HG03378 (cell line): ENCODE measurements around the gene TMEM174.
"Not testable (repeated sequence)": the region's sequence is repeated elsewhere in the genome, so short reads cannot be mapped to it uniquely, and the experiment has no call there.

Source experiments
- ATAC-seq: cut with Tn5 transposase; IDR thresholded peaks from one replicate; pipeline ENCODE4 v1.9.1; 2021; ENCODE audit warnings: mild to moderate bottlenecking, moderate library complexity; ENCODE audit not compliant: unreplicated experiment

TMEM174 gene

GRCh38 chr5:73218552-73219171 lies 45.7 kb downstream of the TMEM174 start:
- no peak for ATAC-seq

- not testable (repeated sequence) for ATAC-seq
Observed at GRCh38 chr5:73219336-73219735, 46.3 kb downstream of the TMEM174 start.

DNA sequence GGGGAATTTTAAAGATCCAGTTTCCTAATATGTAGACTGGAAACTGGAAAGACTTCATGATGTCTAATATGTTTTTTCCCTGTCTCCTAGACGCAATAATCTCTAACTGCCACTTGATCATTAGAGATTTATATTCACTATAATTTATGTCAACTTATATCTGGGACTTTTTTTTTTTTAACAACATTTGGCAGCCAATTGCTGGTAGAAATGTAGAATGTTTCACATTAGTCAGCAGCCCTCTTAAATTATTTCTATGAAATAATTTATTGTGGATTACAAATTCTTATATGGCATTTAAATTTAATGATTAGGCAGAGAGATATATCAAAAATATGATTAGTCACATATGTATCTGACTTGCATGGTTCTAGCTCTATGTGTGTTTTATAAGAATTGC lies 48.2 kb downstream of the TMEM174 start:
- ATAC-seq, result no peak

DNA sequence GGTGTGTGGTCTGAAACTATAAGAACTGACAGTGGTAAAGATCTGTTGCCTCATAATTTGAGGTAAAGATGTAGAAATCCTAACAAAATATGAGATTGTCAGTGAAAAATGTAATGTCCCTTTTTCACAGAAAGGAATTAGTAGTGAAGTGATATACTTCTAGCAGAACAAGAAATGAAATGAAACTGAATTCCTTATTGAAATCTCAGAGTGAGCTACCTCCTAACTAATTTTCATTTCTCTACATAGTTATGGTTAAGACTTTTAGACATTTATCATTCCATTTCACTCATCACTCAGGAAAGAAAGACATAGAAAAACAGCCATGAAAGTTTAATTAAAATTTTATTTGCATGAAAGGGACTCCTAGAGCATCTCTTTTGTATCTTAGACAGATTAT lies 48.7 kb downstream of the TMEM174 start:
- ATAC-seq, result no peak

DNA sequence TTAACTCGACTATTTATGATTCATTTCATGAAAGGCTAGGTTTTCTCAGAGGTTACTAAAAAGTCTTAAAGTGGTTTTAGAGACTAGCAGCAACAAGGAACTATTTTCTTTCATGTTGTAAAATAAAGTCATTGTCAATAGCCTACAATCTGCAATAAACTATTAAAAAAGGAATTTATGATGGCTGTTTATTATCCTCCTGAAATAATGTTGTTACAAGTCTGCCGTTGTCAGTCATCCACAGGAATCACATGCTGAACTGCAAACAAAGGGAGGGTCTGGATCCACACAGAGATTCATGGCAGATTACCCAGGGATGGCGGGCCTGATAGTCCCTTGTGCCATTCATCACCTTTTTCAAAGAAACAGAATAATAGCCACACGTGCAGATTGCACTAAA lies 49.2 kb downstream of the TMEM174 start:
- ATAC-seq, result no peak
